Measurements from ENCODE around the gene FCSK.

The FCSK gene

GRCh38 chr16:70422543-70422942, 31.9 kb upstream of the FCSK start:
- Mint-ChIP-seq H3K4me3 (no peak overlapping the region), H3K27ac (no peak overlapping the region)

GRCh38 chr16:70427786-70428177, 26.6 kb upstream of the FCSK start:
- Mint-ChIP-seq H3K4me3 (no peak overlapping the region), H3K27me3 (no peaks in the 10 kb centered on the region), H3K36me3 (ENCODE audit: low read depth) (peaks cover 12% of the 10 kb centered on the region), H3K27ac (peak overlapping the region; percentile 81), H3K9me3 (no peaks in the 10 kb centered on the region), H3K4me1 (ENCODE audit: low read depth) (peaks cover 55% of the 10 kb centered on the region)
- DNase-seq, result no peak

More at GRCh38 chr16:70422543-70422942, 31.9 kb upstream of the FCSK start:
- Mint-ChIP-seq H3K36me3 (ENCODE audit: low read depth) (peaks cover 12% of the 10 kb centered on the region), H3K27me3 (no peaks in the 10 kb centered on the region), H3K4me1 (ENCODE audit: low read depth) (peaks cover 54% of the 10 kb centered on the region), H3K9me3 (no peaks in the 10 kb centered on the region)
- no peak for DNase-seq

- Mint-ChIP-seq H3K9me3 (no peaks in the 10 kb centered on the region), H3K36me3 (ENCODE audit: low read depth) (peaks cover 12% of the 10 kb centered on the region), H3K4me1 (ENCODE audit: low read depth) (peaks cover 59% of the 10 kb centered on the region), H3K27me3 (no peaks in the 10 kb centered on the region), H3K27ac (peak overlapping the region; percentile 81), H3K4me3 (peak overlapping the region; percentile 23)
- peak; percentile 66 for DNase-seq
Measured at GRCh38 chr16:70428178-70428998, 26.0 kb upstream of the FCSK start.

- DNase-seq, result no peak
- peaks cover 72% of the 10 kb centered on the region for H3K4me1 Mint-ChIP-seq (ENCODE audit: low read depth)
- H3K9me3 Mint-ChIP-seq, result no peaks in the 10 kb centered on the region
- peak overlapping the region; percentile 88 for H3K27ac Mint-ChIP-seq
- H3K36me3 Mint-ChIP-seq (ENCODE audit: low read depth), result peaks cover 20% of the 10 kb centered on the region
- no peaks in the 10 kb centered on the region for H3K27me3 Mint-ChIP-seq
- peak overlapping the region; percentile 60 for H3K4me3 Mint-ChIP-seq
Measured at GRCh38 chr16:70429888-70430666, 24.3 kb upstream of the FCSK start.

- peak overlapping the region; percentile 60 for H3K4me3 Mint-ChIP-seq
- peaks cover 72% of the 10 kb centered on the region for H3K4me1 Mint-ChIP-seq (ENCODE audit: low read depth)
- peak overlapping the region; percentile 88 for H3K27ac Mint-ChIP-seq
- H3K36me3 Mint-ChIP-seq (ENCODE audit: low read depth), result peaks cover 12% of the 10 kb centered on the region
- H3K9me3 Mint-ChIP-seq, result no peaks in the 10 kb centered on the region
- H3K27me3 Mint-ChIP-seq, result no peaks in the 10 kb centered on the region
- DNase-seq, result peak; percentile 55
Measured at GRCh38 chr16:70430667-70431536, 23.5 kb upstream of the FCSK start.

GRCh38 chr16:70432356-70432722, 22.1 kb upstream of the FCSK start:
- Mint-ChIP-seq H3K9me3 (no peaks in the 10 kb centered on the region), H3K36me3 (ENCODE audit: low read depth) (peaks cover 12% of the 10 kb centered on the region), H3K4me3 (no peak overlapping the region), H3K27me3 (no peaks in the 10 kb centered on the region), H3K27ac (peak overlapping the region; percentile 59), H3K4me1 (ENCODE audit: low read depth) (peaks cover 82% of the 10 kb centered on the region)
- DNase-seq, result no peak

GRCh38 chr16:70432723-70433457, 21.5 kb upstream of the FCSK start:
- Mint-ChIP-seq H3K4me1 (ENCODE audit: low read depth) (peaks cover 83% of the 10 kb centered on the region), H3K27me3 (no peaks in the 10 kb centered on the region), H3K27ac (peak overlapping the region; percentile 59), H3K36me3 (ENCODE audit: low read depth) (peaks cover 13% of the 10 kb centered on the region), H3K4me3 (no peak overlapping the region), H3K9me3 (no peaks in the 10 kb centered on the region)
- DNase-seq, result no peak

- H3K36me3 Mint-ChIP-seq (ENCODE audit: low read depth), result peaks cover 19% of the 10 kb centered on the region
- H3K27me3 Mint-ChIP-seq, result no peaks in the 10 kb centered on the region
- H3K4me1 Mint-ChIP-seq (ENCODE audit: low read depth), result peaks cover 82% of the 10 kb centered on the region
- H3K4me3 Mint-ChIP-seq, result no peak overlapping the region
- H3K9me3 Mint-ChIP-seq, result no peaks in the 10 kb centered on the region
- H3K27ac Mint-ChIP-seq, result peak overlapping the region; percentile 26
- no peak for DNase-seq
Measured at GRCh38 chr16:70433458-70434103, 20.8 kb upstream of the FCSK start.

GRCh38 chr16:70434484-70435260, 19.7 kb upstream of the FCSK start:
- DNase-seq, result no peak
- Mint-ChIP-seq H3K27ac (no peak overlapping the region), H3K4me3 (no peak overlapping the region), H3K9me3 (no peaks in the 10 kb centered on the region), H3K36me3 (ENCODE audit: low read depth) (peaks cover 20% of the 10 kb centered on the region), H3K27me3 (no peaks in the 10 kb centered on the region), H3K4me1 (ENCODE audit: low read depth) (peaks cover 80% of the 10 kb centered on the region)

- H3K9me3 Mint-ChIP-seq, result no peaks in the 10 kb centered on the region
- peak overlapping the region; percentile 95 for H3K27ac Mint-ChIP-seq
- peak overlapping the region; percentile 95 for H3K4me3 Mint-ChIP-seq
- peaks cover 63% of the 10 kb centered on the region for H3K4me1 Mint-ChIP-seq (ENCODE audit: low read depth)
- no peaks in the 10 kb centered on the region for H3K27me3 Mint-ChIP-seq
- no peak for DNase-seq
- peaks cover 20% of the 10 kb centered on the region for H3K36me3 Mint-ChIP-seq (ENCODE audit: low read depth)
Measured at GRCh38 chr16:70437017-70437581, 17.3 kb upstream of the FCSK start.

GRCh38 chr16:70437582-70438557, 16.5 kb upstream of the FCSK start:
- Mint-ChIP-seq H3K4me1 (ENCODE audit: low read depth) (peaks cover 55% of the 10 kb centered on the region), H3K36me3 (ENCODE audit: low read depth) (peaks cover 20% of the 10 kb centered on the region), H3K27ac (peak overlapping the region; percentile 95), H3K9me3 (no peaks in the 10 kb centered on the region), H3K4me3 (peak overlapping the region; percentile 95), H3K27me3 (no peaks in the 10 kb centered on the region)
- DNase-seq, result peak; percentile 47

GRCh38 chr16:70438585-70438968, 15.8 kb upstream of the FCSK start:
- Mint-ChIP-seq H3K4me3 (peak overlapping the region; percentile 95), H3K36me3 (ENCODE audit: low read depth) (peaks cover 20% of the 10 kb centered on the region), H3K4me1 (ENCODE audit: low read depth) (peaks cover 49% of the 10 kb centered on the region), H3K27ac (peak overlapping the region; percentile 95), H3K27me3 (no peaks in the 10 kb centered on the region), H3K9me3 (no peaks in the 10 kb centered on the region)
- no peak for DNase-seq

Measured in activated T-cell treated with anti-CD3 and anti-CD28 coated beads, Interleukin-2, amount 50 U/mL, for 24 hours (primary cell).